H9 (cell line): Measurements from ENCODE around the gene KRTDAP. TPM values are rescaled to one million over a fixed set of nuclear protein-coding genes. Genes with fewer than 3 reads are reported as not detected.

Source experiments
- DNase-seq: peaks from one replicate; pipeline ENCODE4 v3.0.0-alpha.2; 2017
- H2AFZ ChIP-seq: one replicate; pipeline ENCODE4 v1.6.1; 2013; ENCODE audit warnings: mild to moderate bottlenecking, low read length, control low read depth, moderate library complexity
- H2AK5ac ChIP-seq: 2 replicates; pipeline ENCODE4 v1.6.1; 2013; ENCODE audit warnings: low read length, control low read depth, mixed read lengths; ENCODE audit not compliant: insufficient read length
- H2BK120ac ChIP-seq: one replicate; pipeline ENCODE4 v1.6.1; 2013; ENCODE audit warnings: low read depth, mild to moderate bottlenecking, low read length, control low read depth, inconsistent platforms; ENCODE audit not compliant: poor library complexity, severe bottlenecking
- H2BK12ac ChIP-seq: 2 replicates; pipeline ENCODE4 v1.6.1; 2013; ENCODE audit warnings: low read length, control low read depth, mixed read lengths, low read depth; ENCODE audit not compliant: insufficient read length
- H2BK15ac ChIP-seq: 2 replicates; pipeline ENCODE4 v1.6.1; 2013; ENCODE audit warnings: low read depth, low read length, control low read depth
- H2BK20ac ChIP-seq: one replicate; pipeline ENCODE4 v1.6.1; 2013; ENCODE audit warnings: low read depth, mild to moderate bottlenecking, low read length, control low read depth, inconsistent platforms; ENCODE audit not compliant: poor library complexity, severe bottlenecking
- H2BK5ac ChIP-seq: 2 replicates; pipeline ENCODE4 v1.6.1; 2013; ENCODE audit warnings: low read length, control low read depth, mixed read lengths; ENCODE audit not compliant: insufficient read length
- H3K14ac ChIP-seq: 2 replicates; pipeline ENCODE4 v1.6.1; 2013; ENCODE audit warnings: low read length, control low read depth; ENCODE audit not compliant: insufficient read depth
- H3K18ac ChIP-seq: 2 replicates; pipeline ENCODE4 v1.6.1; 2013; ENCODE audit warnings: low read depth, mild to moderate bottlenecking, mixed read lengths, low read length, control low read depth; ENCODE audit not compliant: insufficient read length
- H3K23ac ChIP-seq: 2 replicates; pipeline ENCODE4 v1.6.1; 2013; ENCODE audit warnings: low read length, control low read depth, mixed read lengths, low read depth; ENCODE audit not compliant: insufficient read length
- H3K23me2 ChIP-seq: 2 replicates; pipeline ENCODE4 v1.6.1; 2013; ENCODE audit warnings: low read depth, mild to moderate bottlenecking, mixed read lengths, low read length, control low read depth; ENCODE audit not compliant: insufficient read length, poor library complexity, severe bottlenecking
- H3K27ac ChIP-seq: 2 replicates; pipeline ENCODE4 v1.5.1; 2013; ENCODE audit warnings: low read length, control low read depth, mixed read lengths, low read depth; ENCODE audit not compliant: insufficient read length
- H3K27me3 ChIP-seq: 2 replicates; pipeline ENCODE4 v1.6.1; 2013; ENCODE audit warnings: low read length, control low read depth, inconsistent platforms; ENCODE audit not compliant: insufficient read depth
- H3K4ac ChIP-seq: 2 replicates; pipeline ENCODE4 v1.6.1; 2013; ENCODE audit warnings: low read depth, mild to moderate bottlenecking, control low read depth, inconsistent platforms, low read length, moderate library complexity
- H3K4me1 ChIP-seq: 2 replicates; pipeline ENCODE4 v1.6.1; 2013; ENCODE audit warnings: low read length, control low read depth, inconsistent platforms; ENCODE audit not compliant: insufficient read depth
- H3K4me2 ChIP-seq: 2 replicates; pipeline ENCODE4 v1.6.1; 2013; ENCODE audit warnings: low read length, control low read depth, mixed read lengths; ENCODE audit not compliant: insufficient read length, insufficient read depth
- H3K56ac ChIP-seq: 2 replicates; pipeline ENCODE4 v1.6.1; 2013; ENCODE audit warnings: low read depth, mild to moderate bottlenecking, mixed read lengths, low read length, control low read depth; ENCODE audit not compliant: insufficient read length
- H3K79me1 ChIP-seq: 2 replicates; pipeline ENCODE4 v1.6.1; 2013; ENCODE audit warnings: low read depth, mild to moderate bottlenecking, moderate library complexity, low read length, control low read depth, inconsistent platforms; ENCODE audit not compliant: insufficient read depth, poor library complexity, severe bottlenecking
- H3K79me2 ChIP-seq: 2 replicates; pipeline ENCODE4 v1.6.1; 2013; ENCODE audit warnings: low read length, control low read depth, inconsistent platforms; ENCODE audit not compliant: insufficient read depth
- H3K9ac ChIP-seq: 2 replicates; pipeline ENCODE4 v1.6.1; 2013; ENCODE audit warnings: low read length, control low read depth, mixed read lengths; ENCODE audit not compliant: insufficient read length; ENCODE audit errors: extremely low read depth
- H3K9me3 ChIP-seq: one replicate; pipeline ENCODE4 v1.6.1; 2013; ENCODE audit warnings: low read depth, low read length, inconsistent platforms; ENCODE audit not compliant: control insufficient read depth
- H3T11ph ChIP-seq: one replicate; pipeline ENCODE4 v1.6.1; 2013; ENCODE audit warnings: mild to moderate bottlenecking, low read length, control low read depth, inconsistent platforms
- H4K20me1 ChIP-seq: one replicate; pipeline ENCODE4 v1.6.1; 2013; ENCODE audit not compliant: control insufficient read depth, insufficient read length, insufficient read depth
- H4K5ac ChIP-seq: 2 replicates; pipeline ENCODE4 v1.6.1; 2013; ENCODE audit warnings: low read depth, mild to moderate bottlenecking, mixed read lengths, low read length, control low read depth; ENCODE audit not compliant: insufficient read length
- H4K8ac ChIP-seq: replicated peaks from 2 replicates; pipeline ENCODE4 v1.6.1; 2013; ENCODE audit warnings: low read length, control low read depth, mixed read lengths, low read depth; ENCODE audit not compliant: insufficient read length
- H4K91ac ChIP-seq: 2 replicates; pipeline ENCODE4 v1.6.1; 2013; ENCODE audit warnings: low read depth, mild to moderate bottlenecking, moderate library complexity, mixed read lengths, low read length, control low read depth; ENCODE audit not compliant: insufficient read length
- H3K27ac Mint-ChIP-seq, 3 experiments: 2 replicates in 2 of 3; 3 replicates in 1 of 3; pipeline ENCODE4 v1.8.0; 2020 to 2021; ENCODE audit warnings: mixed read lengths in 3 of 3, mild to moderate bottlenecking in 1 of 3, moderate library complexity in 1 of 3
- H3K27me3 Mint-ChIP-seq: 2 replicates; pipeline ENCODE4 v1.8.0; 2021; ENCODE audit warnings: low read depth, mild to moderate bottlenecking, moderate library complexity, mixed read lengths
- H3K36me3 Mint-ChIP-seq, 3 experiments: 2 replicates in 2 of 3; 3 replicates in 1 of 3; pipeline ENCODE4 v1.8.0; 2020 to 2021; ENCODE audit warnings: low read depth in 3 of 3, mixed read lengths in 3 of 3; ENCODE audit not compliant: insufficient read depth in 1 of 3
- H3K4me1 Mint-ChIP-seq, 2 experiments: 2 replicates each; pipeline ENCODE4 v1.8.0; 2020; ENCODE audit warnings: mixed read lengths in 2 of 2
- H3K4me3 Mint-ChIP-seq, 2 experiments: 2 replicates in 1 of 2; 3 replicates in 1 of 2; pipeline ENCODE4 v1.8.0; 2020 to 2021; ENCODE audit warnings: mild to moderate bottlenecking in 2 of 2, mixed read lengths in 2 of 2, moderate library complexity in 1 of 2
- H3K9me3 Mint-ChIP-seq, 2 experiments: 2 replicates in 1 of 2; 3 replicates in 1 of 2; pipeline ENCODE4 v1.8.0; 2020; ENCODE audit warnings: mild to moderate bottlenecking in 2 of 2, mixed read lengths in 2 of 2, moderate library complexity in 1 of 2
- WGBS: extraction: QIAGEN DNeasy Blood & Tissue Kit; methylation state at CpG from one replicate; pipeline ENCODE4 v1.1.7; 2013; ENCODE audit warnings: missing lambda C conversion rate, low lambda C conversion rate, mixed read lengths; ENCODE audit not compliant: insufficient read length; ENCODE audit errors: extremely low coverage; 5-methylcytosine and 5-hydroxymethylcytosine counted together
- total RNA-seq: library from RNA; stranded (reverse); gene quantifications from 2 replicates; pipeline ENCODE4 v1.2.1, GENCODE V29; 2021
- TF ChIP-seq, protein P1 (sequence below): fragments of 200-600 bp; sonication (generic); conservative IDR thresholded peaks from 3 replicates; pipeline ENCODE4 v1.8.0; 2021; ENCODE audit warnings: antibody characterized with exemption, mild to moderate bottlenecking

The KRTDAP gene
- total RNA-seq, 1 experiment from 2014 or later, result 0.87 TPM

DNA sequence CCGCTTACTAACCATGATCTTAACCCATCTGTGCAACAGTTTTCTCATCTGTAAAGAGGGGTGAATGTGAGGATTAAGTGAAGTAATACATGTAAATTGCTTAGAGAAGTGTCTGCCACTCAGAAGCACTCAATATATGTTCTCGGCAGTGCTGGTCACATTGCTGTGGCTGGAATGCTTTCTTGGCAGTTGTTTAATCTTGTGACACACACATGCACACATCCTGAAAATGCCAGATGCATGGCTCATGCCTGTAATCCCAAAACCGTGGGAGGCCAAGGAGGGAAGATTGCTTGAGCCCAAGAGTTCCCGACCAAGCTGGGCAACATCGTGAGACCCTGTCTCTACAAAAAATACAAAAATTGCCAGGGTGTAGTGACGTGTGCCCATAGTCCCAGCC, 28.0 kb upstream of the KRTDAP start:
- Mint-ChIP-seq H3K36me3 (no peaks in the 10 kb centered on the region; a peak in 1 of 7 replicates), H3K4me3 (no peak overlapping the region), H3K27me3 (peaks cover 24% of the 10 kb centered on the region), H3K27ac (no peak overlapping the region), H3K4me1 (peaks cover 20 to 39% of the 10 kb centered on the region in 2 experiments), H3K9me3 (no peaks in the 10 kb centered on the region; a peak in 1 of 5 replicates)
- no peak overlapping the region for H2BK120ac ChIP-seq
- no peak overlapping the region for H3K4me2 ChIP-seq
- H3K4me1 ChIP-seq, result no peaks in the 10 kb centered on the region
- H4K20me1 ChIP-seq, result no peaks in the 10 kb centered on the region
- no peak overlapping the region for H3K4ac ChIP-seq
- no peak overlapping the region for H2AFZ ChIP-seq
- H3K23me2 ChIP-seq, result peaks cover 4% of the 10 kb centered on the region
- no peak overlapping the region for H3K27ac ChIP-seq
- H3K79me1 ChIP-seq, result no peaks in the 10 kb centered on the region
- no peaks in the 10 kb centered on the region for H3K9me3 ChIP-seq
- no peak for DNase-seq
- no peak overlapping the region for H2AK5ac ChIP-seq
- TF ChIP-seq, protein P1, sequence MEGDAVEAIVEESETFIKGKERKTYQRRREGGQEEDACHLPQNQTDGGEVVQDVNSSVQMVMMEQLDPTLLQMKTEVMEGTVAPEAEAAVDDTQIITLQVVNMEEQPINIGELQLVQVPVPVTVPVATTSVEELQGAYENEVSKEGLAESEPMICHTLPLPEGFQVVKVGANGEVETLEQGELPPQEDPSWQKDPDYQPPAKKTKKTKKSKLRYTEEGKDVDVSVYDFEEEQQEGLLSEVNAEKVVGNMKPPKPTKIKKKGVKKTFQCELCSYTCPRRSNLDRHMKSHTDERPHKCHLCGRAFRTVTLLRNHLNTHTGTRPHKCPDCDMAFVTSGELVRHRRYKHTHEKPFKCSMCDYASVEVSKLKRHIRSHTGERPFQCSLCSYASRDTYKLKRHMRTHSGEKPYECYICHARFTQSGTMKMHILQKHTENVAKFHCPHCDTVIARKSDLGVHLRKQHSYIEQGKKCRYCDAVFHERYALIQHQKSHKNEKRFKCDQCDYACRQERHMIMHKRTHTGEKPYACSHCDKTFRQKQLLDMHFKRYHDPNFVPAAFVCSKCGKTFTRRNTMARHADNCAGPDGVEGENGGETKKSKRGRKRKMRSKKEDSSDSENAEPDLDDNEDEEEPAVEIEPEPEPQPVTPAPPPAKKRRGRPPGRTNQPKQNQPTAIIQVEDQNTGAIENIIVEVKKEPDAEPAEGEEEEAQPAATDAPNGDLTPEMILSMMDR, result no peak
- no peak overlapping the region for H4K91ac ChIP-seq
- no peaks in the 10 kb centered on the region; the same call in none of the 2 replicates for H3K27me3 ChIP-seq
- no CpG with 5 or more reads among the region's 6 CpGs for WGBS
- H3K23ac ChIP-seq, result no peak overlapping the region
- no peak overlapping the region for H4K8ac ChIP-seq
- H3K14ac ChIP-seq, result no peak overlapping the region
- no peak overlapping the region for H2BK12ac ChIP-seq
- H3K18ac ChIP-seq, result no peak overlapping the region
- no peak overlapping the region for H2BK5ac ChIP-seq
- H4K5ac ChIP-seq, result no peak overlapping the region
- no peaks in the 10 kb centered on the region for H3K79me2 ChIP-seq
- no peak overlapping the region for H3T11ph ChIP-seq
- no peak overlapping the region for H2BK15ac ChIP-seq
- no peak overlapping the region for H3K9ac ChIP-seq
- H3K56ac ChIP-seq, result no peak overlapping the region
- H2BK20ac ChIP-seq, result no peak overlapping the region
